ENCODE measurements around the gene FAT2.

- no peak for TF ChIP-seq CTCF (IDR thresholded peaks at IDR 0.05; ENCODE audit: insufficient read depth, low read length)
- TF ChIP-seq, protein P1, sequence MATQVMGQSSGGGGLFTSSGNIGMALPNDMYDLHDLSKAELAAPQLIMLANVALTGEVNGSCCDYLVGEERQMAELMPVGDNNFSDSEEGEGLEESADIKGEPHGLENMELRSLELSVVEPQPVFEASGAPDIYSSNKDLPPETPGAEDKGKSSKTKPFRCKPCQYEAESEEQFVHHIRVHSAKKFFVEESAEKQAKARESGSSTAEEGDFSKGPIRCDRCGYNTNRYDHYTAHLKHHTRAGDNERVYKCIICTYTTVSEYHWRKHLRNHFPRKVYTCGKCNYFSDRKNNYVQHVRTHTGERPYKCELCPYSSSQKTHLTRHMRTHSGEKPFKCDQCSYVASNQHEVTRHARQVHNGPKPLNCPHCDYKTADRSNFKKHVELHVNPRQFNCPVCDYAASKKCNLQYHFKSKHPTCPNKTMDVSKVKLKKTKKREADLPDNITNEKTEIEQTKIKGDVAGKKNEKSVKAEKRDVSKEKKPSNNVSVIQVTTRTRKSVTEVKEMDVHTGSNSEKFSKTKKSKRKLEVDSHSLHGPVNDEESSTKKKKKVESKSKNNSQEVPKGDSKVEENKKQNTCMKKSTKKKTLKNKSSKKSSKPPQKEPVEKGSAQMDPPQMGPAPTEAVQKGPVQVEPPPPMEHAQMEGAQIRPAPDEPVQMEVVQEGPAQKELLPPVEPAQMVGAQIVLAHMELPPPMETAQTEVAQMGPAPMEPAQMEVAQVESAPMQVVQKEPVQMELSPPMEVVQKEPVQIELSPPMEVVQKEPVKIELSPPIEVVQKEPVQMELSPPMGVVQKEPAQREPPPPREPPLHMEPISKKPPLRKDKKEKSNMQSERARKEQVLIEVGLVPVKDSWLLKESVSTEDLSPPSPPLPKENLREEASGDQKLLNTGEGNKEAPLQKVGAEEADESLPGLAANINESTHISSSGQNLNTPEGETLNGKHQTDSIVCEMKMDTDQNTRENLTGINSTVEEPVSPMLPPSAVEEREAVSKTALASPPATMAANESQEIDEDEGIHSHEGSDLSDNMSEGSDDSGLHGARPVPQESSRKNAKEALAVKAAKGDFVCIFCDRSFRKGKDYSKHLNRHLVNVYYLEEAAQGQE (IDR thresholded peaks at IDR 0.05; ENCODE audit: insufficient replicate concordance, low read depth): no peak
Measured at GRCh38 chr5:151608522-151608921, 17.4 kb upstream of the FAT2 start.
